PC-9 (cell line): ENCODE results near the gene EP300.

Source experiments
- CTCF ChIP-seq: fragments of 200-600 bp; sonication (generic); conservative IDR thresholded peaks from 2 replicates; pipeline ENCODE4 v1.6.1; 2017; ENCODE audit warnings: mixed run types, antibody characterized with exemption, mild to moderate bottlenecking, moderate library complexity
- EZH2 ChIP-seq: fragments of 200-600 bp; sonication (generic); IDR thresholded peaks from 2 replicates; pipeline ENCODE4 v1.8.0; 2017; ENCODE audit warnings: antibody characterized with exemption, low read depth

GRCh38 chr22:41074466-41074865 lies 17.9 kb upstream of the EP300 start:
- TF ChIP-seq CTCF = no peak
- TF ChIP-seq EZH2 = no peak
